ENCODE data around the gene STYXL1. TPM values are rescaled to one million over a fixed set of nuclear protein-coding genes. Genes with fewer than 3 reads are reported as not detected.
"Not testable (repeated sequence)": the region's sequence is repeated elsewhere in the genome, so short reads cannot be mapped to it uniquely, and the experiment has no call there.

STYXL1 gene
- total RNA-seq, 1 experiment from 2014 or later = 61.3 TPM

- H3K9me2 ChIP-seq (replicated peaks; ENCODE audit: low read length) = no peaks in the 10 kb centered on the region
- H3K9ac ChIP-seq (ENCODE audit: low read length) = no peak overlapping the region
- H3K4me2 ChIP-seq (ENCODE audit: low read length) = no peak overlapping the region
- no peaks in the 10 kb centered on the region for H3K9me3 ChIP-seq (ENCODE audit: low read length)
- H3F3A ChIP-seq (ENCODE audit: low read length, unreplicated experiment) = no peaks in the 10 kb centered on the region
- no TSS peak for BruUV-seq (replicated peaks)
- H3K79me2 ChIP-seq (ENCODE audit: low read length) = no peaks in the 10 kb centered on the region
- ATAC-seq (no peak), DNase-seq (no peak)
- H4K20me1 ChIP-seq (ENCODE audit: low read length) = no peaks in the 10 kb centered on the region
- H3K4me1 ChIP-seq (ENCODE audit: insufficient read depth, low read length) = no peaks in the 10 kb centered on the region
- intact Hi-C loops (cut with micrococcal nuclease) = no loop called here
- ChIA-PET POLR2A (ENCODE audit: unreplicated experiment) (no interaction called here), CTCF (no interaction called here)
- H3K4me3 ChIP-seq (ENCODE audit: low read length) = no peak overlapping the region
- no peak overlapping the region for H3K27ac ChIP-seq (ENCODE audit: low read length)
- TF ChIP-seq EZH2 (IDR thresholded peaks at IDR 0.05; ENCODE audit: low read length, unreplicated experiment) (no peak), EZH2phosphoT487 (IDR thresholded peaks at IDR 0.05; ENCODE audit: borderline replicate concordance, low read length) (no peak), CTCF (conservative IDR thresholded peaks at IDR 0.05; ENCODE audit: low read depth, low read length) (no peak)
- H2AFZ ChIP-seq (ENCODE audit: low read length) = no peak overlapping the region
- H3K27me3 ChIP-seq (ENCODE audit: low read length) = no peaks in the 10 kb centered on the region
- H3K36me3 ChIP-seq (ENCODE audit: low read depth, low read length) = no peaks in the 10 kb centered on the region
Observed at GRCh38 chr7:76011442-76011861, 36.3 kb downstream of the STYXL1 start.

- no peaks in the 10 kb centered on the region for H3K4me1 ChIP-seq (ENCODE audit: insufficient read depth, low read length)
- no peak overlapping the region for H3K9ac ChIP-seq (ENCODE audit: low read length)
- peak; percentile 19 for ATAC-seq
- H3K4me2 ChIP-seq (ENCODE audit: low read length) = no peak overlapping the region
- H4K20me1 ChIP-seq (ENCODE audit: low read length) = no peaks in the 10 kb centered on the region
- CTCF ChIA-PET = no interaction called here
- no peaks in the 10 kb centered on the region for H3K9me3 ChIP-seq (ENCODE audit: low read length)
- BruUV-seq (replicated peaks) = no TSS peak
- POLR2A ChIA-PET (ENCODE audit: unreplicated experiment) = interaction anchor here (0.7 kb wide), 1 partner anchor 38 kb away, joined by 5 read pairs; the partner anchor contains the start of genes MDH2 and STYXL1
- H3K27ac ChIP-seq (ENCODE audit: low read length) = peak overlapping the region; percentile 29
- no peak for DNase-seq
- H2AFZ ChIP-seq (ENCODE audit: low read length) = no peak overlapping the region
- TF ChIP-seq CTCF (conservative IDR thresholded peaks at IDR 0.05; ENCODE audit: low read depth, low read length) (no peak), EZH2phosphoT487 (IDR thresholded peaks at IDR 0.05; ENCODE audit: borderline replicate concordance, low read length) (no peak), EZH2 (IDR thresholded peaks at IDR 0.05; ENCODE audit: low read length, unreplicated experiment) (no peak)
- H3K4me3 ChIP-seq (ENCODE audit: low read length) = no peak overlapping the region
- intact Hi-C loops (cut with micrococcal nuclease) = no loop called here
- H3F3A ChIP-seq (ENCODE audit: low read length, unreplicated experiment) = no peaks in the 10 kb centered on the region
- H3K79me2 ChIP-seq (ENCODE audit: low read length) = no peaks in the 10 kb centered on the region
- H3K36me3 ChIP-seq (ENCODE audit: low read depth, low read length) = no peaks in the 10 kb centered on the region
- H3K27me3 ChIP-seq (ENCODE audit: low read length) = no peaks in the 10 kb centered on the region
- H3K9me2 ChIP-seq (replicated peaks; ENCODE audit: low read length) = no peaks in the 10 kb centered on the region
Observed at GRCh38 chr7:76009672-76010600, 37.9 kb downstream of the STYXL1 start.

- CTCF ChIA-PET = no interaction called here
- H3K36me3 ChIP-seq (ENCODE audit: low read depth, low read length) = no peaks in the 10 kb centered on the region
- DNase-seq (no peak), ATAC-seq (no peak)
- no peak overlapping the region; the same call in 1 of the 2 replicates for H3K27ac ChIP-seq (ENCODE audit: low read length)
- H3K9me2 ChIP-seq (replicated peaks; ENCODE audit: low read length) = no peaks in the 10 kb centered on the region
- POLR2A ChIA-PET (ENCODE audit: unreplicated experiment) = no interaction called here
- H3K27me3 ChIP-seq (ENCODE audit: low read length) = no peaks in the 10 kb centered on the region
- no peak overlapping the region for H3K4me3 ChIP-seq (ENCODE audit: low read length)
- intact Hi-C loops (cut with micrococcal nuclease) = no loop called here
- no peak overlapping the region for H3K9ac ChIP-seq (ENCODE audit: low read length)
- H3K4me1 ChIP-seq (ENCODE audit: insufficient read depth, low read length) = no peaks in the 10 kb centered on the region
- no TSS peak for BruUV-seq (replicated peaks)
- H3K79me2 ChIP-seq (ENCODE audit: low read length) = no peaks in the 10 kb centered on the region
- no peaks in the 10 kb centered on the region for H3K9me3 ChIP-seq (ENCODE audit: low read length)
- no peak overlapping the region for H2AFZ ChIP-seq (ENCODE audit: low read length)
- TF ChIP-seq EZH2phosphoT487 (IDR thresholded peaks at IDR 0.05; ENCODE audit: borderline replicate concordance, low read length) = no peak
- TF ChIP-seq EZH2 (IDR thresholded peaks at IDR 0.05; ENCODE audit: low read length, unreplicated experiment) = no peak
- TF ChIP-seq CTCF (conservative IDR thresholded peaks at IDR 0.05; ENCODE audit: low read depth, low read length) = no peak
- no peaks in the 10 kb centered on the region for H4K20me1 ChIP-seq (ENCODE audit: low read length)
- no peak overlapping the region for H3K4me2 ChIP-seq (ENCODE audit: low read length)
- H3F3A ChIP-seq (ENCODE audit: low read length, unreplicated experiment) = no peaks in the 10 kb centered on the region
Observed at GRCh38 chr7:76008156-76008687, 39.6 kb downstream of the STYXL1 start.

- H3K4me2 ChIP-seq (ENCODE audit: low read length); H3K36me3 ChIP-seq (ENCODE audit: low read depth, low read length); H3K4me3 ChIP-seq (ENCODE audit: low read length); DNase-seq; H3K9me3 ChIP-seq (ENCODE audit: low read length); H2AFZ ChIP-seq (ENCODE audit: low read length); H3K9me2 ChIP-seq (replicated peaks; ENCODE audit: low read length); H3K79me2 ChIP-seq (ENCODE audit: low read length); POLR2A ChIA-PET (ENCODE audit: unreplicated experiment); H3F3A ChIP-seq (ENCODE audit: low read length, unreplicated experiment); H3K27ac ChIP-seq (ENCODE audit: low read length); BruUV-seq (replicated peaks); ATAC-seq; H3K9ac ChIP-seq (ENCODE audit: low read length); H3K4me1 ChIP-seq (ENCODE audit: insufficient read depth, low read length); H4K20me1 ChIP-seq (ENCODE audit: low read length); H3K27me3 ChIP-seq (ENCODE audit: low read length); intact Hi-C loops (cut with micrococcal nuclease): not testable (repeated sequence)
- CTCF ChIA-PET = interaction anchor here (0.6 kb wide), 1 partner anchor 258 kb away, joined by 3 read pairs; no protein-coding TSS in a partner anchor
Observed at GRCh38 chr7:76005004-76005403, 42.8 kb downstream of the STYXL1 start.

Data from PC-3 (cell line).